Hippocampal formation (tissue), 2 donors: ENCODE results near the gene LHX3.

Source experiments
- DNase-seq, 2 donors: peaks; one replicate each; lab custom pipeline; 2025; lab: John Stamatoyannopoulos, UW

Gene LHX3

DNA sequence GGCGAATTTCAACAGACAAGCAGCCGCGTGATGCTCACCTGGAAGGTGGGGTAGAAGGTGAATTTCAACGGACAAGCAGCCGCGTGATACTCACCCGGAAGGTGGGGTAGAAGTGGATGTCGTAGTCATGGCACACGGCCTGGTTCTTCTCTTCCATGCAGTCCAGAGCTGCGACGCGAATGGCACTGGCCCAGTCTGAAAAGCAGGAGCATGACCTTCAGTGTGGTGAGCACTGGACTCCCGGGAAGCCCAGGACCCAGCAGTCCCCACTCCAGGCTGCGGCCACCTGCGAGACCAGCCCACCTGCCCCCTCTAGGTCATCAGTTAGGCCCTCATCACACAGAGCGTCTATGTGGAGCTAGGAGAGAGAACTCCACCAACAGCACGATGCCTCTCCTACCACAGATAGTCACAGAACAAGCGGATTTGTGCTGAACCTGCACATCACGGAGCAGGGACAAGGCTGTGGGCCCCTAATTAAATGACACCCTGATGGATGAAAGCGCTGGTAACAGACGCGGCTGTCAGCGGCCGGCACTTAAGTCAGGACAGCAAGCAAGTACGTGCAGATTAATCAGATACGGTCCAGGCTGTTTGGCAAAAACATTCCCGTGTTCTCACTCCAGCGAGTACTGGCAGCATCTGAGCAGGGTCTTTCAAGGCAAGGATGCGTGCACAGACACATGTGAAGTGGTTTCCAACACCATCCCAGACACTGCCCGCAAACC is 21.9 kb upstream of the LHX3 start:
- DNase-seq: no peak

DNA sequence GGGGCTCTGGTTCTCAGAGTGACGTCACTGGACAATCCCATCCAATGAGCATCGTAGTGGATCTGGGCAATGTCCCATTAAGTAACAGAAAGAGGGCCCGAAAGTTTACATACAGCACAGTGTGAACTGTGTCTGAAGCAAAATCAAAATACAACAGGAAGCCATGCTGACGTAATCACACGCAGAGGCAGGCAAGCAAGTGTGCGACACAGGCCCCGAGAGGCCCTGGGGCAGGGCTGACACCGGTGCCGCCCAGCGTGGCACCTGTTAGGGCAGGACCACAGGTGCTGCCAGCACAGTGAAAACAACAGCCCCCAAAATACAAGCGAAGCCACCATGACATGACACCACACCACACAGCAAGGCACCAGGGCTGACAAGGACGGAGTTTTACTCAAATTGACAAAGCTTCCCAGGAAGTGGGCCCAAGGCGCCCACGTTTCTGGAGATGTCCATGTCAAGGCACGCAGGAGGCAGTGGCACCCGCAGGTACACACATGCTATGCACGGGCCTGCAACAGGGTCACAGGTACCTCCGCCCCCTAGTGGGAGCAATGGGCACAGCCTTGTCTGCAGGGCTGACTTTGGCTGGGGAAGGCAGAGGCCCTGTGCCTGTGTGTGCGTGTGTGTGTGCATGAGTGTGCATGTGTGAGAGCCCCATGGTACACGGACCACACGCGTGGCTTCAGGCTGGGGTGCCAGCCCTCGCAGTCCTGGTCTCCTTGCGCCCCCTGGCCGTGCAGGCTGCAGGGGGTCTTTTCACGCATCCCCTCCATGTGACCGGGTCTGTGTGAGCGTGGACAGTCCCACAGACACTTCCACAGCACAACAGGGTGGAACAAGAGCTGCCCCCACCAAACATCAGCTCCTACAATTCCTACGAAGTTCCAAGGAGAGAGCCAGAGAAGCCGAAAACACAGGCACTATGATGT is 21.1 kb upstream of the LHX3 start:
- no peak for DNase-seq

DNA sequence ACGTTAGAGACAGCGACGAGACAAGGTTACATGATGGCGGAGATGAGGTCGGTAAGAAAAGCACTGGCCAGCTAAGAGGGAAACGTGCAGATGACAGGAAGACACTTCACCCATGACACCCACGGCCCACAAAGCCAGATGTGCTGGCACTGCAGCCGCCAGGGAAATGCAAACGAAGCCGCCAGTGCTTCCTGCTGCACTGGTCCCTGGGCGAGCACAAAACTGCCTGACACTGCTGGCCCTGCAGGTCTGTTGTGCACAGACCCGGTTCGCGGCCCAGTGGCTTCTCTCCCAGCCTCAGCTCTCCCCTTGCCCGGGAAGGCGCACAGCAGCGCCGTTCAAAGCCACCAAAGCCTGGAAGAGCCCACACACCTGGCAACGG is 20.4 kb upstream of the LHX3 start:
- no peak for DNase-seq

DNA sequence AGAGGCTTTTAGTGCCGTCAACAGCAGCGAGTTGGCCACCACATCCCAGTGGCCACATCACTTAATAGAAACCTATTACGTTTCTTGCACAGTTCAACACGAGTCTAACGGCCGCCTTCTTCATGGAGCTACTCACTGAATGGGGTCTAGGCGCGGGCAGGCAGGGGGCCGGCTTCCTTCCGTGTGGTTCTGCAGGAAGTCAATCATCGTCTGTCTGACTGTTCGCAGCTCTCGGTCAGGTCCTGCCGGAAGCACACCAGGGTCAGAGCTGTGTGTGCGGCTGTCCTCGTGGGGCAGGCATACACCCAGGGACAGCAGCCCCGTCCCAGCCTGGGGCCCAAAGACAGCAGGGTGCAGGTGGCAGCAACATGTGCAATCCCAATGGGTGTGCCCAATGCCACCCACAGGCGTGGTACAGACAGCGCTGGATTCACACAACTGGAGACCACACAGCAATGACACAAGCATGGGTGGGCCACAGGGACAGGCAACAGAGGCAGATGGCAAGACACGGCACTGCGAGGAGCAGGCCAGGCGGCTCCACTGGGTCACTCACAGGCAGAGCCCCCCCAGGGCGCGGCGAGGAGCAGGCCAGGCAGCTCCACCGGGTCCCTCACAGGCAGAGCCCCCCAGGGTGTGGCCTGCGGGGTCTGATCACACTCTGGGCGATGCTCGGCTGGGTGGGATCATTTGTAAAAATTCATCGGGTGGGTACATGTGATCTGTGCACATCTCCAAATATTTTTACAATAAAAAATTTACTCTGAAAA is 19.1 kb upstream of the LHX3 start:
- no peak for DNase-seq

DNA sequence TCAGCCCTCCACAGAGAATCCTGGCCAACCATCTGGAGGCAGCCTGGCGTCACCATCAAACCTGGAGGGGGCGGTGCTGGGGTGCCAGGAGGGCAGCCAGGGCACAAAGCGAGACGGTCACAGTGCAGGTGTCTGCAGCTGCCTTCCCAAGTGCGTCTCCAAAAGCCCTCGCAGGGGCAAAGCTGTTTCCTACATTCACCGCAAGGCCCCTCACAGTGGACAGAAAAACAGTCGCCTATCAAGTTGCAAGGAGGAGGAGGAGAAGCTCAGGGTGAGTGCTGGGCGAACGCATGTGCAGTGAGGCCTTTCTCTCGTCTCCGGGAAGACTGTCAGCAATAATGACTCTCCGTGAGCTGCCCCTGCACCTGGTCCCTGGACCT is 18.0 kb upstream of the LHX3 start:
- no peak for DNase-seq

DNA sequence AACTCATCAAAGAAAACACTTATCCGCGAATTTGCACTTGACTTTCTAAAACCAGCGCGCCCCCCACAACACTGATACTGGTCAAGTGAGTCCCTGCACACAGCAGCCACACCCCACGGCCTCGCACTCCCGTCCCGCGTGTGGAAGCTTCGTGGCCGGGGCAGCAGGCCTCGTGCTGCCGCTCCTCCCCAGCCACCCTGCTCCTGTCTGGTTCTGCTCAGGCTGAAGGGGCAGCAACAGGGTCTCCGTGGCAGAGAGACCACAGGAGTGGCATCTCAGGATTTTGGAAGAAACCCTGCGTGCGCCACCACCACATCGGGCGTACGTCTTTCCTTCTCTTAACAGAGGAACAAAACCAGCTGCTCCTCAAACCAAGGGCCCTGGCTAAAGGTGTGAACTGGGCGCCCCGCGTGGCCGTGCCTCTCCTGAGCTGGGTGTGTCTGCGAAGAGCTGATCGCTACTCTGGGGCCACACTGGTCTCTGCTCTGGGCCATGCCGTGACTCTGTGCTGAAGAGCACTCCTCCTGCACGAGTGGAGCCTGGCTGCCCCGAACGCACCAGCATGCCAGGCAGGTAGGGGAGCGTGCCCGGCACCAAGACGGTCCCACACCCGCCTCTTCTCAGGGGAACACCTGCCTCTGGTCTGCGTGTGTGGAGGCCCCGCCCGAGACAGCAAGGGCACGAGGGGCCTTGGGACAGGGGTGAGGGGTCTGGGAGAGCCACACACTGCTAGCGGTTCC is 17.4 kb upstream of the LHX3 start:
- DNase-seq: no peak

DNA sequence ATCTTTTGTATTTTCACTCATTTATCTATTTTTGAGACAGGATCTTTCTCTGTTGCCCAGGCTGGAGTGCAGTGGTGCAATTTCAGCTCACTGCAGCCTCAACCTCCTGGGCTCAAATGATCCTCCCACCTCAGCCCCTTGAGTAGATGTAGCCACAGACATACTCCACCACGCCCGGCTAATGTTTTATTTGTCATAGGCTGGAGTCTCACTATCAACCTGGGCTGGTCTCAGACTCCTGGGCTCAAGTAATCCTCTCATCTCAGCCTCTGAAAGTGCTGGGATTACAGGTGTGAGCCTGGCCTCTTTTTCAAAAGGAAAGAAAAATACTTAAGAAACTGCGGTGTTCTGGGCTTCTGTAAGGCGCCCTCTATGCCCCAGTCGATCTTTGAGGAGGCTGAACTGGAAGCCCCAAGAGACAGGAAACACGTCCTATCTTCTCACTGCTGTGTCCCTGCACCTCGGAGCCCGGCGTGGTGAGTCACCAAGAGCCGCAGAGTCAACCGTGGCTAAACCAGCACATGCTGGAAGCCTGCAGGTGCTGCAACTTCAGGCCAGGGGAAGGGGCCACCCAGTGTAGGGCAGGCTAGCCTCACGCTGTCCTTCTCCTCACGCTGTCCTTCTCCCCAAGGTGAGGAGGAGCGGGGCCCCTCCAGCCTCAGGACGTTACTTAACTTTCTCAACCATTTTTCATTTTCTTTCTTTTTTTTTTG is 15.2 kb upstream of the LHX3 start:
- no peak for DNase-seq

DNA sequence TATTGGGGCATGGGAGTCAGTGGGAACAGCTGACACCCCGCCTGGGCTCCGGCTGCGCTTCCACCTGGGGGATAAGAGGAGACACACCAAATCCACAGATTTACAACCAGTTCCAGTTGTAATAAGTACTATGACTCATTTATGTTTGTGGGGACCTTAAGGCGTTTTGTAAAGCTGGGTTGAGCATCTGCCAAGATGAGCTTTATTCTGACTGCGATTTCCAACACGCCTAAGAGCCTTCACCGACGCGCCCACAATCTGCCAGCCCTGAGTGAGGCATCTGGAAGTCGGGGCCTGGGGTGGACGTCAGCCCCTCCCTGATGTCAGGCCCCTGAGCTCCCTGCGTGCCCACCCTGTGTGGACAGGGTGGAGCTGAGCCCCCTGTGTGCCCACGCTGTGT is 14.3 kb upstream of the LHX3 start:
- no peak for DNase-seq

DNA sequence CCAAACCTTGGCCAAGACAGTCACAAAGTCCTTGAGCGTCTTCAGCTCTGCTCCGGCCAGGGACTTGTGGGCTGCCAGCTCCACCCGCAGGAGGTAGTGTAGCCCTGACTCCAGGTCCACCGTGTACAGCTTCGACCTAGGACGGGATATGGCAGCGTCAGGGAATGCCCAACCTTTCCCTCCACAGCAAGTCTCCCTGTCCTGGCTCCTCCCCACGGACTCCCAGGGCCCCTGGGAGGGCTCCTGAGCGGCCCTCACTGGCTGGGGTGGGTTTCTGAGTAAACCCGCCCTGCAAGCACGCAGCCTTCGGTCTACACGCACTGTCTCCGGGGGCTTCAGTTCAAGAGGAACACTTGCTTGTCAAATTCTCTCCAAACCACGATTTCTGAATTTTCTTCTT is 13.7 kb upstream of the LHX3 start:
- DNase-seq: no peak

DNA sequence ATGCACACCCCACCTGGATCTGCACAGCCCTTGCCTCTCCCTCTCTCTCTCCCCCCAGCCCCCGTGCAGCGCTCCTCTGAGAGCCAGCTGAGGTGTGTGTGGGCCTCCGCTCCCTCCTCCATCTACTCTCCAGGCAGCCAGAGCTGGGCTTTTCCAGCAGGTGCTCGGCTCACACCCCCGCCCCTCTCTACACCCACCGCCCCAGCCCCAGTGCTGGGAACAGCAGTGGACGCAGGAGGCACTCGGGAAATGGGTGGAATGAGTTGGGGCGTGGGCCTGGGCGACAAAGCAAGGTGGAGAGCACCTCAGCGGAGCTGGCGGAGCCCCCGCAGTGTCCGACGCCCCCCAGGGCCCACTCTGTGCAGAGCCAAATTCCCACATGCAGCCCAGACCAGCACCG is 13.3 kb upstream of the LHX3 start:
- DNase-seq: no peak

DNA sequence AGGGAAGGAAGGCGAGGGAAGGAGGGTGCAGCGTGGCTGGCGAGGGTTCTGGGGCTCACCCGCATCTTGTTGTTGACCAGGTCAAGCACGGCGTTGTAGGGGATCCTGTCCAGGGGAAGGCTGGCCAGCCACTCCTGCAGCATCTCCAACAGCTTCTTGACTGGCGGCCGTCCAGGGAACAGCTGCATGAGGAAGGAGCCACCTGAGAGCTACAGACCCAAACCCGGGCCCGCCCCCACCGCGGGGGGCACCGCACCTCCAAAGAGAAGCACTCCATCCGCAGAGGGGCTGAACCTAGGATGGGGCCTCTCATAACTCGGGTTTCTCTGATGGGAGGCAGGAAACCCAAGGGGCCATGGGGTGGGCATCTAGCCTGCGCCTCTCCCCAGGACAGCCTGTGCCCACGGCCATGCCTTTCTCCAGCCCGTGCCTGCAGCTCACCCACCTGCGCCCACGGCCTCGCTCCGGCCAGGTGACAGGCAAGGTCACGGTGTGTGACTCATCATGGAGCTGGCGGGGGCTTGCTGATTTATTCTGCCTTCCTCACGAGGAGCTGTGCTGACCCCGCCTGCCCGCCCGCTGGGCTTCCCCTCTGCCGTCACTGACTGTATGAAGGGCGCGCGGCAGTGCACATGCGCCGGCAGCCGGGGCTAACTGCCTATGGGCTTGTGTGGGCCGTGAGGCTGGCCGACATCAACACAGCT is 11.8 kb upstream of the LHX3 start:
- no peak for DNase-seq

DNA sequence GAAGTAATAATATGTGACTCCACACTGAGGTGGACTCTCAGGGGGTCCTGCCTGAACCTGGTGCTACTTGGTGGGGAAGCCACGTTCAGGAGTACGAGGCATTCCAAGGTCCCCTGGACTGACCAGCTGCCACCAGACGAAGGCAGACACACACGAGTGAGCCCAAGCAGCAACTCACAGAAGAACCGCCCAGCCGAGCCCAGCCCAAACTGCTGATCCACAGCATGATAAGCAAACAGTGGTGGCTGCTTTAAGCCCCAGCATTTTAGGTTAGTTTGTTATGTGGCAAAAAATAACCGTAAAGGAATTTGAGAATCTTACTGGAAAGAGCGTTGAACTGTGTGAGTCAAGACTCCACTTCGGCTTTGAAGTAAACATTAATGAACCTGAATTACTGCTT is 8.8 kb upstream of the LHX3 start:
- no peak for DNase-seq

DNA sequence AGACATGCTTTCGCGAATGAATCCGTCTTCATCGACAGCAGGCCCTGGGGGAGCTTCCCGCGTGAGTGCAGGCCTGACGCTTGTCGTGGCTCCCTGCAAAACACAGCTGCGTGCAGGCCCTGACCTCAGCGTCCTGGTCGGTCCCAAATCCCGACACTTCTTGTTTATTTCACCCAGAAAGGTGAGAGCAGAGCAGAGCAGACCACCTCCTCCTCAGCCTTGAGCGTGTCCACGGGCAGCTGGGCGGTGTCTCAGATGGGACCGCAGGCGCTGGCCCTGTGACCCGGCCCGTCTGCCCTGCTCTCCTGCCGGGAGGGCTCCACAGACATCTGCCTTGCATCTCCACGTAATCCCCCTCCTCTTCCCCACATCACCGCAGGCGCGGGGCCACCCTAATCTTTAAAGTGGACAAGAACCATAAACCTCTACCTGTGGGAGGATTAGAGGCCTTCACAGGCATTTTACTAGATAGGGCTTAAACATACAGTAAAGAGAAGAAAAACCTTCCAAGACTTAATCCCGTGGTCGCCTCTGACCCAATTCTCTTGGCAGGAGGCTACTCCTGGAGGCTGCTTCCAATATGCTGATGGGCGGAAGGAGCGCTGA is 7.5 kb upstream of the LHX3 start:
- no peak for DNase-seq

DNA sequence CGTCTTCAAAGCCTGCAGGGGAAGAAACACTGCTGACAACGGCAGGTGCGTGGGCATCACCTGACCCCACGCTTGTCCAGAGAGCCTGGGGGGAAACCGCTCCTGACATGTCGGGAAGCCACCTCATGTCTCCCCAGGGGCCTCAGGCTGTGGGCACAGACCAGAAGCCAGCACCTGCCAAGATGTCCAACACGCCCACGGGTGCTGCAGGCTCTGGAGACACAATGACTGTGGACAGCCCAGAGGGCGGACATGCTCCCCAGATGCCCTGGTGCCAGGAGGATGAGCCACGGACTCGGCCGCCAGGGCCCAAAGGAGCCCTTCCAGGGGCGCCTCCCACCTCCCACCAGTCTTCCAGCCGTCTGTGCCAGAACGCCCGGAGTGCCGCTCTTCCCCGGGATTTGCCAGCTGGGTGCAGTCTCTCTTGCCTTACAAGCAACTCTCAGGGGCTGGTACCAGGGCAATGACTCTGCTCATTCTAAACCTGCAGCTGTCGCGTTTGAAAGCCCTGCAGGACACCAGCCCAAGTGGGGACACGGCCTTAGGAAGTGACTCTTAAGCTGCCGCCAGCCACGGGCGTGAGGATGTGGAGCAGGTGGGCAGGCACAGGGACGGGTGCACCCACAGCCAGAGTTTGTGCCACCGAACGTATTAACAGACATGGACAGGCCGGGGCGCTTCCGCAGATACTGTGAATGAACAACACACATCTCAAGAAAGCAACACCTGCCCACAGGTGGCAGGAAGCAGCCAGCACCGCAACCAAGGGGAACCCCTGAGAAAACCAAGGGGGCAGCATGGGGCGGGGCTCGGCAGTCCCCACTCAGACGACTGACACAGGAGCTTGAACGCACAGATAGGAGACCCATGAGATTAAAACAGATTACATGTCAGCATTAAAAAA is 6.8 kb upstream of the LHX3 start:
- DNase-seq: no peak

DNA sequence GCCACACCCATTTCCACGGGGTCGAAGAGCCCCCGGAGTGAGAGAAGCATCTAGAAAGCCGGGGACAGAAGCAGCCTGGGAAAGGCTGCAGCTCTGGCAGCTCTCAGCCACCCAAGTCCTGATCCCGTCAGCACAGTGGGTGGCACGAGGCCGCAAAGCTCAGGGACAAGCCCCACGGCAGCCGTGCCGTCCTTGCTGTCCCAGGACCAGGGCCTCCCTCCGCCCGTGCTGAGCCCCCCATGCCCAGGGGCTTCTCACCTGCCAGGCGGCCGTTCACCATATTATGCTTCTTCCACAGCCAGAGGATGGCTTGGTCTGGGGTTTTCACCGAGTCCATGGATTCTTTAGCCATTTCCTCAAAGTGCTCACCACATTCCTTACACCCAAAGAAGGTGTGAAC is 6.1 kb upstream of the LHX3 start:
- DNase-seq: no peak

DNA sequence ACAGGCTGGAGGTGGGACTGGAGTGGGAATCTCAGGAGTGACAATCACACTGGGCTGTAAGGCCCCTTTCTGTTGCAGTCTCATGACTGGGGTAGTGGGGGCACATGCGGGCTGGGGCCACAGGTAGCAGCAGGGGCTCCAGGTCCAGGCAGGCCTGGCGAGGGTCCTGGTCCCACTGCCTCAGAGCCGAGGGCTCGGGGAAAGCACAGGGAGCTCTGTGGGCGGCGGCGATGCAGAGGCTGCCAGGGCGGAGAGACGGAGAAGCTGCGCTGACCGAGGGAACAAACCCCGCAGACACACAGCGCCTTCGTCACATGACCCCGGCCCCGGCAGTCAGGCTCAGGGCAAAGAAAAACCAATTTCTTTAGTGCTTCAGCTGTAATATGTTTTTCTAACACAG is 5.3 kb upstream of the LHX3 start:
- DNase-seq: no peak

DNA sequence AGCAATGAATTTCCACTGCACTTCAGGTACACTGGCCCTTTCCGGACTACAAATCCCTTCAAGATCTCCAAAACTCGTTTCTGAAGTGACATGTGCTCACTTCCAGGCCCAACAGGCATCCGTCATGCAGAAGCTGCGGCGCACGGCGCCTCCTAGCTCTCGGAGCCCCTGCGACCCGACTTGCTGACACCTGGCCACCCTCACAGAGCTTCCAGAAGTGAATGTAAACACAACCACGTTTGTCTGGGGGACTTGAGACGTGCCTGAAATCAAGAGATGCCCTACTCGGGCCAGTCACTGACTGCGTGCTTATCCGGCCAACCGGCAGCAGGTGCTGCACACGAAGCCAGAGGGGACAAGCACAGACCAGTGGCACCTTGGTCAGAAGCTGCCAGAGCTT is 4.9 kb upstream of the LHX3 start:
- DNase-seq: no peak

DNA sequence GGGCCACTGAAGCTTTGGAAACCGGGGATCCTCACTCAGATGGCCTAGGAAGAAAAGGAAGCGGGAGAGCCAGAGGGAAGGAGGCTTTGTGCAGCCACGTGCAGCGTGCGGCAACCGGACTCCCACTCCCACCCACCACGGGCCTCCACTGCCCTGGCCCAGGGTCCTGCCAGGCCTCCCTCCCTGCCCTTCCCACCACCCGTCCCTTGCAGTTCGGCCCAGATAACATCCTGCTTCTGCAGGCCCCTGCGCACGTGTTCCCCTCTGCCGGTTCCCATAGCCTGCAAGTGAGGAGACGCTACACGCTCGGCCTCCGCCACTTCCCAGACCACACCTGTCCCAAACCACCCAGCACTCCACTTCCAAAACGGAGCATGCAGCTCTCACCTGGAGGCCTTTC is 4.3 kb upstream of the LHX3 start:
- DNase-seq: no peak

DNA sequence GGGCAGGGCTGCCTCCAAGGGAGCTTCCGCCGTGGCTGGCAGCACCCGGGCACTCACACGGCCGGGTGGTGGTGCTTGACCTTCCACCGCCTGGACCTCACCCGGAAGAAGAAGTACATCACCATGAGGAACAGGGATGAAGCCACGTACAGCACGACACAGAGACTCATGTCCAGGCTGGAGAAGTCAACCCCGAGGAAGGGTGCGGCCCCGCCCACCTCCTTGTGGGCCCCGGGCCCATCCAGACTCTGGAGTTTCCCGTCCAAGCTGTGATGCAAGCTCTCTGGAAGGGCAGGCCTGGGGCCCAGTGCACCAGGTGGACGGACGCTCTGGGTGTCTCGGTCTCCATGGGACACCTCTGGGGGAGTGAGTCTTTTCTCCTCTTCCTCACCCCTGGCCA is 3.7 kb upstream of the LHX3 start:
- DNase-seq: no peak
